NCI-H524 treated with DMSO at 0.1 percent for 48 hours (cell line): Measurements from ENCODE around the gene MAGEA4.
"Not testable (repeated sequence)": the region's sequence is repeated elsewhere in the genome, so short reads cannot be mapped to it uniquely, and the experiment has no call there.

Experiments
- DNase-seq: peaks from one replicate; lab custom pipeline; 2025; lab: John Stamatoyannopoulos, UW

The MAGEA4 gene, protein sequence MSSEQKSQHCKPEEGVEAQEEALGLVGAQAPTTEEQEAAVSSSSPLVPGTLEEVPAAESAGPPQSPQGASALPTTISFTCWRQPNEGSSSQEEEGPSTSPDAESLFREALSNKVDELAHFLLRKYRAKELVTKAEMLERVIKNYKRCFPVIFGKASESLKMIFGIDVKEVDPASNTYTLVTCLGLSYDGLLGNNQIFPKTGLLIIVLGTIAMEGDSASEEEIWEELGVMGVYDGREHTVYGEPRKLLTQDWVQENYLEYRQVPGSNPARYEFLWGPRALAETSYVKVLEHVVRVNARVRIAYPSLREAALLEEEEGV

DNA sequence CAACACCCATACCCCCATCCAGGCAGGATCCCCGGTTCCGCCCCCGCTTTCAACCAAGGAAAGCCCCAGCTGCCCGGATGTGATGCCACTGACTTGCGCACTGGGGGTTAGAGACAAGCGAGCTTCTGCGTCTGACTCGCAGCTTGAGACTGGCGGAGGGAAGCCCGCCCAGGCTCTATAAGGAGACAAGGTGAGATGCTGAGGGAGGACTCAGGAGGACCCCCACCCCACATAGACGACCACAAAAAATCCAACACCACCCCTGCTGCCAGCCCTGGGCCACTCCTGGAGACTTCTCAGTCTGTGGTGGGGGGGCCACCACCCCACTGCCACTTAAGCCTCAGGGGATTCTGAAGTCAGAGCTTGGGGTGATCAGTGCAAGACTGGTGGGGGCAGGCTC is at the start of gene MAGEA4:
Gene MAGEA4 (plus strand): TSS at position 110 of the 400 bp plus-strand sequence. CDS start 10,776 bp downstream, outside the sequence.
- no peak for DNase-seq

DNA sequence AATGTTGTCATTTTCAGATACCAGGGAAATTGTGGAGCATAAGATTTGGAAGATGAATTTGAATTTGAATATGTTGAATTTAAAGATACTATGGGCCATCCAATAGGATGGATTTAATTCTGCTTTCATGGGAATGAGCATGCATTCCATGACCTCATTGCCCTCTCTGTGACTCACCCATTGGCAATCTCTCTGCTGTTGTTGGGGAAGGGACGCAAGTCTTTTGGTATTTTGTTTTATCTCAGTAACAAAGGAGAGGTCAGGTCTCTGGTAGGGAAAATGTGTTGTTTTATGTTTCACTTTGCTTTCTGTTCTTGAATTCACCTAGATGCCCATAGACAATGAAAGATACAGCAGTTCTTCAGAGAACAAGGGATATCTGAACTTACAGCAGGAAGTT is 42.1 kb upstream of the MAGEA4 start:
- DNase-seq = no peak

DNA sequence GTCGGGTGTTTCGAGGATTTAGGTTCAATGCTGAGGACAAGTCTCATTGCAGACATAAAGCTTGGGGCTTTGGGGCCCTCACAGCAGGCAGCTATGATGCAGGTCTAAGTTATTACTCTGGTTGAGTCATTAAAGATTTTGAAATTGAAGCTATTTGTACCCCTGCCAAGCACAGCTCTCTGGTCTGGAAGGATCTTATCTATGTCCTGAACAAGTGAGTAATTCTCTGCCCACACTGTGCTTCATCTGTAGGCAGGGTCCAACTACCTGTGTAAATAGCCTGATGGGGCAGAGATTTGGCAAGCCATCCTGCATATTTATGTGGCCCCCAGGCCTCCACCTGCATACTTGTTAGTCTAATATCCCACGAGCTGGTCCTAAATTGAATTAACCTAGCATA is 41.4 kb upstream of the MAGEA4 start:
- no peak for DNase-seq

DNA sequence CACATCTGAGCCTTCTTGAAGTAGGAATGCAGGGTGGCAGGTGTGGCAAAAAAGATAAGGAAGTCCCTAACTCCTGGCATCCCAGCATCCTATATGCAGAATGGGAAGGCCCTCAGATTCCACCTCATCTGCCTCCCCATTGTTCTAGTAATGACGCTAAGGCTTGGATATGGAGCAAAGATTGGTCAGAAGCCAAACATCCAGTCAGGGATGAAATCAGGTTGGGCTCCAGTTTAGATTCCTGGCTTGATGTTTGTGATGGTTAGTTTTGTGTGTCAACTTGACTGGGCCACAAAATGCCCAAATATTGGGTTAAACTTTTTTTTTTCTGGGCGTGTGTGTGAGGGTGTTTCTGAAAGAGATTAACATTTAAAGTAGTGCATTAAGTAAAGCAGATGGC is 39.6 kb upstream of the MAGEA4 start:
- DNase-seq = no peak

DNA sequence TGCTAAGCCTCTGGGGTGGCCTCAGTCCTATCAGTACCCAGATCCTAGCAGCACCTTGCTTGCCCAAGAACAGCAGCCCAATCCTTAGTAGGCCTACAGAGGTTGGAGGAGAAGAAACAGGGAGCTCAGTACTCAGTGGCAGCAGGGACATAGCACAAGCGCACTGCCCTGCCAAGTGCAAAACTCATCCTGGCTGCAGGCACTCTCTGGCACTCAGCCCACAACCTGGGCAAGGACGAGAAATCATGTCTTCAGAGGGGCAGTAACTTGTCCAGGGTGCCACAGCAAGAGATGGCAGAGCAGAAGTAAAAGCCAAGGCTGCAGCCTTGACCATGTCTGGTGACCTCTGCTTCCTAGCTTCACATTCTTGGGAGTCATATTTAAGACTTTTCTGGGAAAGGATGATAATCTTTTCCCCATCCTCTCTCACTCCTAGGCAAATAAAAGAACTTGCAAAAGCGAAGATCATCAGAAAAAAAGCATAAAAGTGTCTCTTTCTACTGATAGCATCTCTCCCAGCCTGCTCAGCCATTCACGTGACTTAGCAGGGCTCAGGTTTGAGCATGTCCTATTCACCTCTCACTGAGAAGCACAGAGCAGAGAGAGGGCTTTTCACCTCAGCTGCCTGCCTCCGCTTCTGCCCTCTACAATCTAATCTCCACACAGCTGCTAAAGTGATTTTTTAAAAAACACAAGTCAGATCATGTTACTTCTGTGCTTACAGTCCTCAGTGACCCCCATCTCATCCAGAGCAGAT is 37.2 kb upstream of the MAGEA4 start:
- no peak for DNase-seq

DNA sequence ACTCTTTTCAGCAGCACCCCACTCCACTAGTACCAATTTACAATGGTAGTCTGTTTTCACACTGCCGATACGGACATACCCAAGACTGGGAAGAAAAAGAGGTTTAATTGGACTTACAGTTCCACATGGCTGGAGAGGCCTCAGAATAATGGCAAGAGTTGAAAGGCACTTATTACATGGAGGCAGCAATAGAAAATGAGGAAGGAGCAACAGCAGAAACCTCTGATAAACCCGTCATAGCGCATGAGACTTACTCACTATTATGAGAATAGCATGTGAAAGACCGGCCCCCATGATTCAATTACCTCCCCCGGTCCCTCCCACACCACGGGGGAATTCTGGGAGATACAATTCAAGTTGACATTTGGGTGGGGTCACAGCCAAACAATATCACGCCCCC is 34.1 kb upstream of the MAGEA4 start:
- DNase-seq = no peak

DNA sequence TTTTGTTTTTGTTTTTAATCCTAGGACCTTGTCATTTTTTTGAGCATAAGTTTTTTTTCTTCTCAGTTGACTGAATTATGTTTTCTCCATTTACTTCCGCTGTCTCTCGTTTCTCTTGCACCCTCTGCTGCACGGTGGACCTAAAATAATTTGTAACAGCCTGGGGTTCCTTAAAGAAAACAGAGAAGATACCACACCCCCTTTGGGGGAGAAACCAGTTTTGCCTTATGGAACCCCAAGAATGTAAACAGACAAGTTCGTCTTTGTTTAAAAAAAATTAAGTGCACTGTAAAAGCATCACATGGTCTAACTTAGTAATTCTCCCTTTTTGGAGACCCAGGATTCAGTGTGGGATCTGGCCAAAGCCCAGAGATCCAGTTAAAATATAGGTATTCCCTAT is 32.8 kb upstream of the MAGEA4 start:
- no peak for DNase-seq

DNA sequence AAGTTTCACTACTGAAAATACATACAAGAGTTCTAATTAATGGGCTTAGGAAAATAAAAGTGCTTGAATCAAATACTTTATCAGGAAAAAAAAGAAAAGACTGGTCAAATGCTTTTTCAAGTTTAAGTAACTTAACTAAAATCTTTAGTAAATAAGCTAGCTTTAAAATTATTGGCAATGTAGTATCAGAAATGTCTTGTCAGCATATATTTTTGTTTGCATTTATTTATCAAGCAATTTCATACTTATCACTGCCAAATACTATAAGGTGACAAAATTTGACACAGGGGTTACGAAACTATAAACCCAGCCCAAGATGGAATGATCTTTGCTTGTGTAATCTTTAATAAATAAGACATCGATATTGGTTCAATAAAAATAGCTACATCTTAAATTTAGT is 31.8 kb upstream of the MAGEA4 start:
- no peak for DNase-seq

DNA sequence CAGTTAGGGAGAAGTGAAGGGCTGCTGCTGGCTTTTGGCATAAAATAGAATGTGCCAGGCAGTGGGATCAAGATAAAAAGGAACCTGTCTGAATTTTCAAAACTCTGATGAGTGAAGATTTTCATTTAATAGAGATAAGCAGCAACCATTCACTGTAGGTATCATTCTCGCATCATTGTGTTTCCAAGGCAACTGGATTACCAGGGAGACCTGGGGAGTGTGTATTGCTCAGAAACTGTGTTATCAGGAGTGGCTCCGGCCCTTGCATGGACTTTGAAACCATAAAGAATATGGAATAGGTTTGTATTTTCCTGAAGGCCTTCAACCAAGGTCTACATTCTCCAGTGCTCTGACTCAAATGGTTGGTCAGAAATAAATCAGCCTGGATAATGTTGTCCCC is 23.3 kb upstream of the MAGEA4 start:
- no peak for DNase-seq

DNA sequence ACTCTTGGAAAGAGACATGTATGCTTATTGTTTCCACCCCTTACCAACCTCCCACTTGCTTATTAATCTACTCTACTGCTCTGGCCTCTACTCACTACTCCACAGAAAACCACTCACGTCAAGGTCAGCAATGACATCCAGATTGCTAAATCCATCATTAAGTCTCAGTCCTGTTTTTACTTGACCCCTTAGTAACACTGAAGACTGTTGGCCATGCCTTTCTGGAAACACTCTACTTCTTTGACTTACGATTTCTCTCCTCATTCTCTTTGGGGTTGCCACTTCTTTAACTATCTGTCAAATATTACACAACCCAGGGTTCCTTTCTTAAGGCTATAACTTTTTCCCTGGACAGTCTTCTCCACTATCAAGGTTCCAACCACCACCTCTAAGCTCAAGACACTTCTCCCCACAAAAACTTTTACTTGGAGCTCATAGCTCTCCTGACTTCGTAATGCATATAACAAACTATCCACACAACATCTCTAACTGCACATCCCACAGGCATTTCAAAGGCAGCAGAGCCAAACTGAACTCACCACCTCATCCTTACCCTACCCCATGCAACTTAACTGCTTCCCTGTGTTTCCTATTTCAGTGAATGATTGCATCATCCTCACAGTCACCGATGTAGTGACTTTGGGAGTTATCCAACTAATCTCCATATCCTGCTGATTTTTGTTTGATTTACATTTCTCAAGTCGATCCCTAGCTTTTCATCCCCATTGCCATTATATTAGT is 15.8 kb upstream of the MAGEA4 start:
- no peak for DNase-seq

DNA sequence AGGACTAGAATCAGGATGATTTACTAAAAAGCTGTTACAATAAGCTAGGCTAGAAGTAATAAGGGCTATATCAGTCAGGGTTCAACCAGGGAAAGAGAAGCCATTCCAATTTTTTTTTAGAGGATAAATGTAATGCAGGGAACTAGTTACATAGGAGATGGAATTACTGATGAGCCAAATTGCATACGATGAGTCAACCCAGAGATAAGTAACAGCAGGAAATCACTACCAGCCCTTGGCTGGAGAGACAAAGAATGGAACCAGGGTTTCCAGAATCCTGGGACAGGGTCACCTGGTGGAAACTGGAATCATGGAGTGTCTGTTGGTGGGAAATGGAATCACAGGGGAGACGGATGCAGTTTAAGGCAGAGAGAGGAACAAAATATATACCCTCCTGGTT is 13.1 kb upstream of the MAGEA4 start:
- DNase-seq = no peak

DNA sequence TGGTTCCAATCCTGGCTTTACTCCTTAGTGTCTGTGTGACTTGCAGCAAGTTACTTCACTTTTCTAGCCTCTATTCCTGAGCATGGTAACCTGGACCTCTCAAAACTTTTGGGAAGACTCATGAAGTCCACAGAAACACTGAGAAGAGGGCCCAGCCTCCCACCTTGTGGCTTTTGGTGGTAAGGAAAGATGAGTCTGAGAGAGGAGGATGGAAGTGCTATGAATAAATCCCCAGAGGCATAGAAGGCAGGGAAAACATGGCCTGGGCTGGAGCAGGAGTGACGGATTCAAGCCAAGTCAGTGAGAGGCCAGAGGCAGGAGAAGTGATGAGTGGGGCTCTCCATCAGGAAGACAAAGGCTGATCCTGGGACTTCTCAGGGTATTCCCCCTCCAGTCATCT is 10.9 kb upstream of the MAGEA4 start:
- DNase-seq = no peak

DNA sequence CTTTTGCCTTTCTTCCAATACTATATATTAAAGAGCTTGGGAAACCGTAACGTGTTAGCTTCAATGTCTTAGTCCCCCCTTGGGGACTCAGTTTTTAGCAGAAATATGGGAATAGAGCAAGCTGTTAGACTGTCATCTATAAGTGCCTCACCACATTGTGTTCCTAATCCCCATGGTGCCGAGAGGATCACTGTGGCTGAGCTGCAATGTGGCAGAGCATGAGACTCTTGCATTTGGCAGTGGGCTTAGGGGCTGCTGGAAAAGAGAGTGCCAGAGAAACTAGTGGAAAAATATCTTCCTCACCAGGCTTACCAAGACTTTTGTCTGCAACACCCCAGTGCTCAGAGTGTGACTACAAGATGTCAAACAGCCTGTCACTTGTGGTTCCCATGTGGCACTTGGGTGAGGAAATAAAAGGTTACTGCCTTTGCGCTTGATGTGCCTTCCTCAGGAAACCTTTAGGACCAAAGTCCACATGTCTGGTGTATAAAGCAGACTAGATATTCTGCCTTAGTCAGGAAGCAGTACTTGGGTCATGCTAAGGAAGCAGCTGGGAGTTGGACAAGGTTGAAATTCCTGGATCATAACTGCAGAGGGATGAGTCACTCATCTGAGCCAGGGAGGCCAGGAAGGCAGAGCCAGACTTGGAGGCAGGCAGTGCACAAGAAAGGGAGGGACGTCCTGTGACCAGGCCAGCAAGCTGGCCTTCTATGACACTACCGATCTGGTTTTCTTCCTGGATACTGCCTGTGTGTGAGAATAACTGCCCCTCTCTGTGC is 9.7 kb upstream of the MAGEA4 start:
- no peak for DNase-seq

DNA sequence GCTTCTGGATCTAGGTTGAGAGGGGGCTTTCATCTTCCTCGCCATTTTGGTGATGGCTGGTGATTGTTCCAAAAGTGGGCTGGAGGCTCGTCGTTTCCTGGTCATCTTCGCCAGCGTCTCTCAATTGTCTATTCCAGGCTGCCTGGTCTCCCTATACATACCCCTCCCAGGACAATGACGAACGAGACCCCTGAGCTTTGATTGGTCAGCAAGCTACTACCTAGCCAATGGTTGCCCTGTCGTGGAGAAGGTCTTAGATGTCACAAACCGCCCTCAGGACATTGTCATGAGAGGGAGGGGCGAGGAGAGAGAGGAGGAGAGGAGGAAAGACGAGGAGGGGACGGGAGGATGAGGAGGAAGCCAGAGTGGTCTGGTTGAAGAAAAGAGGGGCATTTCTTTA is 7.7 kb upstream of the MAGEA4 start:
- DNase-seq = no peak

DNA sequence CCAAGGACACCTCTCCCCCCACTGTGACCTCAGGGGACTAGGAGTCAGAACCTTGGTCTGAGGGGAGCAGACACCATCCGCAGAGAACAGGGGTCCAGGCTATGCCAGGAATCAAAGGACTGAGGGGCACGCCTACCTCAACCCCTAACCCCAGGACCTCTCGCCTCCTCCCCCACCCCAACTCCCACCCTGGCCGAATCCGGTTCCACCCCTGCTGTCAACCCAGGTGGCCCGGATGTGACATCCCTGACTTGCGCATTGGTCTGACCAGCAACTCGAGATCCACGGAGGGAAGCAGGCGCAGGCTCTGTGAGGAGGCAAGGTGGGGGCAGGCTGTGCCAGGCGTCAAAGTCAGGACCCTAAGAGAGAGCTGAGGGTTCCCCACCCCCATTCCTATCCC is 468 bp upstream of the MAGEA4 start:
- no peak for DNase-seq

DNA sequence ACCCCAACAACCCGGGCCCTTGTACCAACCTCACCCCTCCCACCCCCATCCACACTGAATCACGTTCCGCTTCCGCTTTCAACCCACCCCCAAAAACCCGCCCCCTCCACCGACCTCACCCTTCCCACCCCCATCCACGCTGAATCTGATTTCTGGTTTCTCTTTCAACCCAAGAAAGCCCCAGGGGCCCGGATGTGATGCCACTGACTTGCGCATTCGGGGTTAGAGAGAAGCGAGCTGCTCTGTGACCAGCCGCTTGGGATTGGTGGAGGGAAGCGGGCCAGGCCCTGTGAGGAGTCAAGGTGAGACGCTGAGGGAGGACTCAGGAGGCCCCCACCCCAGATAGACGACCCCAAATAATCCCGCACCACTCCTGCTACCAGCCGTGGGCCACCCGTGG is 6.0 kb downstream of the MAGEA4 start:
- not testable (repeated sequence) for DNase-seq

DNA sequence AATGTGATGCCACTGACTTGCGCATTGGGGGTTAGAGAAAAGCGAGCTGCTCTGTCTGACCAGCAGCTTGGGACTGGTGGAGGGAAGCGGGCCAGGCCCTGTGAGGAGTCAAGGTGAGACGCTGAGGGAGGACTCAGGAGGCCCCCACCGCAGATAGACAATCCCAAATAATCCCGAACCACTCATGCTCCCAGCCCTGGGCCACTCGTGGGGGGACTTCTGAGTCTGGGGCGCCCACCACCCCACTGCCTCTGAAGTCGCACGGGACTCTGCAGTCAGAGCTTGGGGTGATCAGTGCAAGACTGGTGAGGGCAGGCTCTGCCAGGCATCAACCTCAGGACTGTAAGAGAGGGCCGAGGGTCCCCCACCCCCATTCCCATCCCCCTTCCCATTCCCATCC is 6.9 kb downstream of the MAGEA4 start:
- DNase-seq = no peak

DNA sequence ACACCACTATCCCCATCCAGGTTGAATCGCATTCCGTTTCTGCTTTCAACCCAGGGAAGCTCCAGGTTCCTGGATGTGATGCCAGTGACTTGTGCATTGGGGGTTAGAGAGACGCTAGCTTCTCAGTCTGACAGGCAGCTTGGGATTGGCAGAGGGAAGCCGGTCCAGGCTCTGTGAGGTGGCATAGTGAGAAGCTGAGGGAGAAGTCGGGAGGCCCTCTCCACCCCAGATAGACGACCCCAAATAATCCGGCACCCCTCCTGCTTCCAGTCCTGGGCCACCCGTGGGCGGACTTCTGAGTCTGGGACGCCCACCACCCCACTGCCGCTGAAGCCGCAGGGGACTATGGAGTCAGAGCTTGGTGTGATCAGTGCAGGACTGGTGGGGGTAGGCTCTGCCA is 7.4 kb downstream of the MAGEA4 start:
- DNase-seq = no peak

DNA sequence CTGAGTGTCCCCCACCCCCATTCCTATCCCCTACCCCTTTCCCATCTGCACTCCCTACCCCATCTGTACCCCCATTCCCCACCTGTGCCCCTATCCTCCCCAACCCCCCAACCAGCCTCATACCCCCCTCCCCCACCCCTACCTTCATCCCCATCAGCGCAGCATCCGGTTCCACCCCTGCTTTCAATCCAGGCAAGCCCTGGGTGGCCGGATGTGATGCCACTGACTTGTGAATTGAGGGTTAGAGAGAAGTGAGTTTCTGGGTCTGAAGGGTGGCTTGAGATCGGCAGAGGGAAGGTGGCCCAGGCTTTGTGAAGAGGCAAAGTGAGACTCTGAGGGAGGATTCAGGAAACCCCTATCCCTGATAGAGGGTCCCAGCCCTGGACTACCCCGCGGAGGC is 7.8 kb downstream of the MAGEA4 start:
- DNase-seq = no peak

DNA sequence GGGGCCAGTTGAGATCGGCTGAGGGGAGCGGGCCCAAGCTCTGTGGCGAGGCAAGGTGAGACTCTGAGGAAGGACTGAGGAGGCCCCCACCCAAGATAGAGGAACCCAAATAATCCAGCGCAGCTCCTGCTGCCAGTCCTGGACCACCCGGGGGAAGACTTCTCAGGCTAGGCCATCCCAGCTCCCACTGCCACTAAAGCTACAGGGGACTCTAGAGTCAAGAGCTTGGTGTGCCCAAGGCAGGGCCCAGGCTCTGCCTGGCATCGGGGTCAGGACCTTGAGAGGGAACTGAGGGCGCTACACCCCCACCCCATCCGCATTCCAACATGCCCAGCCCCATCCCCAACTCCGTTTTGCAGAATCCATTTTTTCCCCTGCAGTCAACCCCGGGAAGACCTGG is 8.6 kb downstream of the MAGEA4 start:
- DNase-seq = no peak

DNA sequence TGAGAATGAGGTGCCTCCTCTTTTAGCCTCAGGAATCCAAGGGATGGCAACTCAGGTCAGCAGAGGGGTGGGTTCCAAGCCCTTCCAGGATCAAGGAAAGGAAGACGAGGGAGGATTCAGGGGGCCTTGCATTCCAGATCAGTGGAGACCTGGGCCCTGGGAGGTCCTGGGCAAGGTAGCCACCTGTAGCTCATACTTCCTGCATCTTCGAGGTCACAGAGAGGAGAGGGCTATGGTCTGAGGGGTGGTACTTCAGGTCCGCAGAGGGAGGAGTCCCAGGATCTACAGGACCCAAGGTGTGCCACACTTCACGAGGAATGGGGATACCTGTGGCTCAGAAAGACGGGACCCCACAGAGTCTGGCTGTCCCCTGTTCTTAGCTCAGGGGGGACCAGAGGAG is 9.2 kb downstream of the MAGEA4 start:
- no peak for DNase-seq

DNA sequence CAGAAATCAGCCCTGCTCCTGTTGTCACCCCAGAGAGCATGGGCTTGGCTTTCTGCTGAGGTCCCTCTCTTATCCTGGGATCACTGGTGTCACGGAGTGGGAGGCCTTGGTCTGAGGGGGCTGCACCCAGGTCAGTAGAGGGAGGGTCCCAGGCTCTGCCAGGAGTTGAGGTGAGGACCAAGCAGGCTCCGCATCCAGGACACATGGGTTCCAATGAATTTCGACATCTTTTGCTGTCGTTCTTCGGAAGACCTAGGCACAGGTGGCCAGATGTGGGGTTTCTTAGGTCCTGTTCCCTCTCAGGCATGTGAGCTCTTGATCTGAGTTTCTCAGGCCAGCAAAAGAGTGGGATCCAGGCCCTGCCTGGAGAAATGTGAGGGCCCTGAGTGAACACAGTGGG is 10.0 kb downstream of the MAGEA4 start:
- no peak for DNase-seq
